Hematopoietic multipotent progenitor cell treated with erythropoietin and hydrocortisone succinate and interleukin-3 and kit ligand, for 6 days (in vitro differentiated cells): ENCODE results near the gene EPB41L2.
A peak's percentile ranks its signal among the peaks of the same experiment; 100 is the strongest.
"Not testable (repeated sequence)": the region's sequence is repeated elsewhere in the genome, so short reads cannot be mapped to it uniquely, and the experiment has no call there.

ENCODE experiments used
- DNase-seq: peaks from one replicate; pipeline ENCODE4 v3.0.0-alpha.2; 2015

EPB41L2 gene

GRCh38 chr6:131033631-131034030 is 29.4 kb downstream of the EPB41L2 start:
- DNase-seq, result no peak

GRCh38 chr6:131029626-131030297 is 33.3 kb downstream of the EPB41L2 start:
- no peak for DNase-seq

- no peak for DNase-seq
Measured at GRCh38 chr6:131027326-131027725, 35.7 kb downstream of the EPB41L2 start.

- DNase-seq, result no peak
Measured at GRCh38 chr6:131026243-131026642, 36.8 kb downstream of the EPB41L2 start.

- no peak for DNase-seq
Measured at GRCh38 chr6:131024565-131024964, 38.5 kb downstream of the EPB41L2 start.

GRCh38 chr6:131023834-131024504 is 39.1 kb downstream of the EPB41L2 start:
- peak; percentile 17 for DNase-seq

GRCh38 chr6:131022691-131023090 is 40.4 kb downstream of the EPB41L2 start:
- no peak for DNase-seq

GRCh38 chr6:131017962-131018361 is 45.1 kb downstream of the EPB41L2 start:
- no peak for DNase-seq

- DNase-seq, result no peak
Measured at GRCh38 chr6:131015630-131016263, 47.3 kb downstream of the EPB41L2 start.

- DNase-seq, result no peak
Measured at GRCh38 chr6:131015025-131015591, 47.9 kb downstream of the EPB41L2 start.

- DNase-seq, result no peak
Measured at GRCh38 chr6:131014080-131014776, 48.8 kb downstream of the EPB41L2 start.

GRCh38 chr6:131013495-131013894 is 49.5 kb downstream of the EPB41L2 start:
- DNase-seq, result no peak

GRCh38 chr6:131009790-131010189 is 53.3 kb downstream of the EPB41L2 start:
- DNase-seq, result no peak

- DNase-seq, result not testable (repeated sequence)
Measured at GRCh38 chr6:131008965-131009364, 54.1 kb downstream of the EPB41L2 start.

- DNase-seq, result not testable (repeated sequence)
Measured at GRCh38 chr6:131007964-131008363, 55.1 kb downstream of the EPB41L2 start.

GRCh38 chr6:131007286-131007685 is 55.8 kb downstream of the EPB41L2 start:
- DNase-seq, result no peak

- DNase-seq, result no peak
Measured at GRCh38 chr6:131005439-131006016, 57.5 kb downstream of the EPB41L2 start.

GRCh38 chr6:131004936-131005335 is 58.1 kb downstream of the EPB41L2 start:
- no peak for DNase-seq

GRCh38 chr6:131004387-131004755 is 58.7 kb downstream of the EPB41L2 start:
- no peak for DNase-seq

- DNase-seq, result no peak
Measured at GRCh38 chr6:131003488-131004386, 59.3 kb downstream of the EPB41L2 start.

- no peak for DNase-seq
Measured at GRCh38 chr6:131002661-131002980, 60.4 kb downstream of the EPB41L2 start.
